HepG2 (cell line): ENCODE measurements around the gene P4HA1. TPM values are rescaled to one million over a fixed set of nuclear protein-coding genes. Genes with fewer than 3 reads are reported as not detected.

ENCODE experiments used
- ARID5B ChIP-seq: IDR thresholded peaks from 2 replicates; pipeline ENCODE4 v1.4.0; 2020; ENCODE audit warnings: mild to moderate bottlenecking, missing genetic modification reagents
- FOXM1 ChIP-seq: sonication (generic); formaldehyde crosslinking; IDR thresholded peaks from 2 replicates; pipeline ENCODE4 v1.5.0; 2020; ENCODE audit warnings: missing genetic modification reagents
- GZF1 ChIP-seq: sonication (generic); formaldehyde crosslinking; IDR thresholded peaks from 2 replicates; pipeline ENCODE4 v1.5.1; 2020; ENCODE audit warnings: mild to moderate bottlenecking, missing genetic modification reagents
- HMG20B ChIP-seq: conservative IDR thresholded peaks from 2 replicates; pipeline ENCODE4 v1.6.1; 2016; ENCODE audit warnings: missing genetic modification reagents, missing compliant biosample characterization
- MXI1 ChIP-seq: IDR thresholded peaks from 3 replicates; pipeline ENCODE4 v1.6.1; 2012; ENCODE audit warnings: low read depth, low read length, inconsistent platforms, borderline replicate concordance
- REXO4 ChIP-seq: sonication (generic); formaldehyde crosslinking; IDR thresholded peaks from 2 replicates; pipeline ENCODE4 v1.8.0; 2022; ENCODE audit warnings: missing genetic modification reagents, mild to moderate bottlenecking, borderline replicate concordance
- TEAD2 ChIP-seq: sonication (generic); formaldehyde crosslinking; IDR thresholded peaks from 2 replicates; pipeline ENCODE4 v1.9.0; 2021; ENCODE audit warnings: missing genetic modification reagents
- ZBTB34 ChIP-seq: sonication (generic); formaldehyde crosslinking; IDR thresholded peaks from 2 replicates; pipeline ENCODE4 v1.8.0; 2022; ENCODE audit warnings: mild to moderate bottlenecking, missing genetic modification reagents
- ZFY ChIP-seq: sonication (generic); formaldehyde crosslinking; IDR thresholded peaks from 2 replicates; pipeline ENCODE4 v1.4.0; 2020; ENCODE audit warnings: missing genetic modification reagents
- ZNF513 ChIP-seq: sonication (generic); formaldehyde crosslinking; conservative IDR thresholded peaks from 2 replicates; pipeline ENCODE4 v1.5.0; 2020; ENCODE audit warnings: missing genetic modification reagents
- ZNF614 ChIP-seq: IDR thresholded peaks from 2 replicates; pipeline ENCODE4 v1.6.1; 2018; ENCODE audit warnings: missing biosample characterization, missing genetic modification reagents, inconsistent platforms, borderline replicate concordance
- ZNF687 ChIP-seq: sonication (generic); formaldehyde crosslinking; IDR thresholded peaks from 2 replicates; pipeline ENCODE4 v1.5.1; 2020; ENCODE audit warnings: mild to moderate bottlenecking, missing genetic modification reagents, moderate library complexity
- ZNF777 ChIP-seq: sonication (generic); formaldehyde crosslinking; IDR thresholded peaks from 2 replicates; pipeline ENCODE4 v1.4.0; 2020; ENCODE audit warnings: missing genetic modification reagents
- polyA plus RNA-seq, 8 experiments: library from polyadenylated mRNA; depleted of rRNA in 3 of 8; stranded (reverse) in 7 of 8; unstranded in 1 of 8; fragments of >200 nt; fragmentation: Illumina TruSeq in 4 of 8; extraction: Trizol in 4 of 8; gene quantifications; 2 replicates each; pipeline versions ENCODE4 v1.2.1 to v1.2.3, GENCODE V29; 2011 to 2016; ENCODE audit warnings: low read depth in 4 of 8, missing spikeins in 1 of 8, mixed read lengths in 1 of 8; ENCODE audit not compliant: insufficient read depth in 1 of 8
- total RNA-seq, 5 experiments: library from RNA; depleted of rRNA; stranded (reverse); fragments of >200 nt; fragmentation: Illumina TruSeq; extraction: Trizol; gene quantifications; 2 replicates each; pipeline ENCODE4 v1.2.3, GENCODE V29; 2016; ENCODE audit warnings: low read depth in 1 of 5

Gene P4HA1
- total and polyA plus RNA-seq, 2 of the 13 experiments (the other 11 are each of a cell fraction or from before 2014, with no cell fraction given) = 63.1 to 196 TPM

DNA sequence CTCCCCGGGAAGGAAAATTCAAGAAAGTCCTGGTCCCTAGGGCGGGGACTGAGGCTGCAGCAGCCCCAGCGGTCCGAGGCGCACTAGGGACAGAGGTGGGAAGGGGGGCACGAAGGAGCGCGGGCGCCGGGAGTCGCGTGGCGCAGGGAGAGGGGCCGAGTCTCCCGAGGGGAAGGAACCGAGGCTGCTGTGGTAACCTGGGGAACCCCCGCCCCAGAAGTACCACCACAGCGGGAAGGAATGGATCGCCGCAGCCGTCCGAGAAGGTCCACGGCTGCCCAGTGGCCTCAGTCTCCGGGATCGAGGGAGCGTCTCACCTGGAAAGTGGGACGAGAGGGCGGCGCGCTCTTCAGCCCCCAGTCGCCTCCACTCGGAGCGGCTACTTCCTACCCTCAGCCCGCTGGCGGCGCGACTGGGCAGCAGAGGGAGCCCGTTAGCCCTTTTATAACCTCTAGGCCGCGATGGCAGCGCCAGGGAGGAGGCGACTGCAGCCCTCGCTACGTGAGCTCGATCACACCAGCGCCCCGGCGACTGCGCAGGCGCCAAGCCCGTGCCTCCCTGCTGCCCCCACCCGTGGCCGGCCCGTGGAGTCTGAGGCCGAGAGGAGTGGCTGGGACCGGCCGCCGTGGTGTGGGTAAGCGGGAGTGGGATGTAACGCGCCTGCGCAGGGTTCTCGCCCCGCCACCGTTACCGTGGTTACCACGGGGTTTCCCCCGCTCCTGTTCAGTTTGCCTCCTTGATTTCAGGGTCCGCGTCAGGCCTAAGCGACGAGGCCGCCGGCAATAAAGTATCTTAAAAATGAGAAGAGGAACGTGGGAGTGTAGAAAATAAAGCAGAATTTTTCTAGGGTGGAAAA lies at the start of gene P4HA1 (continued):
- TF ChIP-seq ZBTB34 (CRISPR knock-in tag) = peak; percentile 41; the same call in 1 of the 2 replicates
- 0 out of 2 replicates have a peak, but pooled peaks have one; percentile 49 for TF ChIP-seq FOXM1 (CRISPR knock-in tag)
- no peak for TF ChIP-seq REXO4 (CRISPR knock-in tag)
- peak; percentile 97 for TF ChIP-seq ZNF687 (CRISPR knock-in tag)
- TF ChIP-seq ZNF777 (CRISPR knock-in tag) = peak; percentile 54; the same call in 1 of the 2 replicates
- TF ChIP-seq ZFY (CRISPR knock-in tag) = peak; percentile 95
- peak; percentile 82; the same call in 2 of the 3 replicates for TF ChIP-seq MXI1
- TF ChIP-seq HMG20B (CRISPR knock-in tag) = 0 out of 2 replicates have a peak, but pooled peaks have one; percentile 52
- no peak for TF ChIP-seq TEAD2 (CRISPR knock-in tag)
- peak; percentile 76; the same call in 1 of the 2 replicates for TF ChIP-seq ZNF614
- peak; percentile 64; the same call in 1 of the 2 replicates for TF ChIP-seq GZF1 (CRISPR knock-in tag)
- TF ChIP-seq ZNF513 = peak; percentile 81; the same call in 1 of the 2 replicates
- TF ChIP-seq ARID5B (CRISPR knock-in tag) = peak; percentile 86
